T-cell (primary cell): ENCODE data around the gene ACER3. TPM values are rescaled to one million over a fixed set of nuclear protein-coding genes. Genes with fewer than 3 reads are reported as not detected.

Experiments used
- ATAC-seq, 4 experiments: fragments of 200-7000 bp in 3 of 4; fragments of 150-1000 bp in 1 of 4; cut with Tn5 transposase; replicated peaks in 1 of 4; 1 replicate in 3 of 4; 2 replicates in 1 of 4; pipeline ENCODE4 v1.10.0; 2021; ENCODE audit warnings: moderate library complexity in 3 of 4, mild to moderate bottlenecking in 2 of 4, moderate number of reproducible peaks in 1 of 4
- CTCF ChIA-PET, 2 donors: fragments of 300-600 bp; sonication (Branson Sonifier 250); formaldehyde crosslinking; loops; one replicate each; lab custom pipeline; 2022; ENCODE audit warnings: antibody characterized with exemption in 2 of 2; lab: Charles Lee
- POLR2A ChIA-PET, 2 donors: fragments of 300-600 bp; sonication (Branson Sonifier 250); formaldehyde crosslinking; loops; one replicate each; lab custom pipeline; 2022; ENCODE audit warnings: antibody characterized with exemption in 2 of 2; lab: Charles Lee
- DNase-seq, 35 experiments: peaks; one replicate each; pipeline versions ENCODE4 v3.0.0 to v3.0.0-alpha.2; 2013 to 2023
- H3K27ac ChIP-seq: one replicate; pipeline ENCODE4 v1.5.1; 2013; ENCODE audit warnings: low read length
- H3K27me3 ChIP-seq, 2 experiments: replicated peaks in 1 of 2; 1 replicate in 1 of 2; 2 replicates in 1 of 2; pipeline versions ENCODE4 v1.6.1 to v1.7.0; 2013; ENCODE audit warnings: low read length in 1 of 2, mixed read lengths in 1 of 2; ENCODE audit not compliant: control insufficient read depth in 2 of 2, insufficient read depth in 2 of 2; ENCODE audit errors: extremely low read depth in 1 of 2
- H3K36me3 ChIP-seq, 2 donors: 1 replicate in 1 of 2; 2 replicates in 1 of 2; pipeline versions ENCODE4 v1.6.1 to v1.7.0; 2013; ENCODE audit warnings: low read length in 1 of 2; ENCODE audit not compliant: control insufficient read depth in 2 of 2, insufficient read depth in 1 of 2; ENCODE audit errors: extremely low read depth in 1 of 2
- H3K4me1 ChIP-seq, 2 experiments: 1 replicate in 1 of 2; 2 replicates in 1 of 2; pipeline versions ENCODE4 v1.6.1 to v1.7.0; 2013; ENCODE audit warnings: low read length in 2 of 2, mixed read lengths in 1 of 2; ENCODE audit not compliant: insufficient read depth in 2 of 2, control insufficient read depth in 1 of 2; ENCODE audit errors: extremely low read depth in 1 of 2
- H3K4me3 ChIP-seq, 2 donors: 1 replicate in 1 of 2; 2 replicates in 1 of 2; pipeline versions ENCODE4 v1.5.1 to v1.7.0; 2013; ENCODE audit warnings: mild to moderate bottlenecking in 2 of 2, low read length in 1 of 2, moderate library complexity in 1 of 2; ENCODE audit not compliant: control insufficient read depth in 1 of 2; ENCODE audit errors: extremely low read depth in 1 of 2
- H3K9me3 ChIP-seq: 2 replicates; pipeline ENCODE4 v1.7.0; 2013
- H3K27ac Mint-ChIP-seq, 2 donors: one replicate each; pipeline ENCODE4 v1.8.0; 2020 to 2021; ENCODE audit warnings: mild to moderate bottlenecking in 2 of 2, mixed read lengths in 2 of 2
- H3K27me3 Mint-ChIP-seq, 2 donors: one replicate each; pipeline ENCODE4 v1.8.0; 2021 to 2022; ENCODE audit warnings: mixed read lengths in 2 of 2
- H3K36me3 Mint-ChIP-seq: one replicate; pipeline ENCODE4 v1.8.0; 2021; ENCODE audit warnings: mixed read lengths
- H3K4me1 Mint-ChIP-seq, 3 donors: one replicate each; pipeline ENCODE4 v1.8.0; 2020 to 2022; ENCODE audit warnings: mixed read lengths in 3 of 3, mild to moderate bottlenecking in 1 of 3
- H3K4me3 Mint-ChIP-seq, 3 donors: one replicate each; pipeline ENCODE4 v1.8.0; 2020 to 2022; ENCODE audit warnings: mild to moderate bottlenecking in 3 of 3, mixed read lengths in 3 of 3, moderate library complexity in 3 of 3
- H3K9me3 Mint-ChIP-seq, 3 donors: one replicate each; pipeline ENCODE4 v1.8.0; 2020 to 2022; ENCODE audit warnings: mixed read lengths in 3 of 3
- WGBS: methylation state at CpG from one replicate; pipeline ENCODE4 v1.1.5; 2013; ENCODE audit warnings: missing lambda C conversion rate; ENCODE audit not compliant: insufficient coverage; 5-methylcytosine and 5-hydroxymethylcytosine counted together
- total RNA-seq, 35 experiments: library from RNA in 6 of 35; stranded (reverse) in 6 of 35; fragments of 120-200 nt in 1 of 35; gene quantifications; one replicate each; pipeline versions ENCODE4 v1.2.1 to v1.2.4 and lab custom pipeline; 2013 to 2026

Gene ACER3
- total RNA-seq, 5 donors from 2014 or later (not counting 1 experiment from before 2014, with no cell fraction given) = 4.3 to 9.0 (median 5.2) TPM

GRCh38 chr11:76878014-76878413 is 17.3 kb downstream of the ACER3 start:
- Histone ChIP-seq H3K4me3 (no peak overlapping the region), H3K27ac (no peak overlapping the region), H3K4me1 (no peaks in the 10 kb centered on the region), H3K9me3 (no peaks in the 10 kb centered on the region), H3K27me3 (no peaks in the 10 kb centered on the region), H3K36me3 (no peaks in the 10 kb centered on the region)
- Mint-ChIP-seq H3K4me1 (peaks cover 0 to 12% (median 1%) of the 10 kb centered on the region in 3 donors), H3K27ac (no peak overlapping the region), H3K9me3 (no peaks in the 10 kb centered on the region), H3K4me3 (no peak overlapping the region), H3K27me3 (no peaks in the 10 kb centered on the region), H3K36me3 (peaks cover 9% of the 10 kb centered on the region)
- ChIA-PET POLR2A (interaction anchor here in 1 of 2 donors (0.7 kb wide), 1 partner anchor 11 kb away, joined by 3 read pairs; no protein-coding TSS in a partner anchor), CTCF (interaction anchor here in 1 of 2 donors (0.6 kb wide), 1 partner anchor 22 kb away, joined by 5 read pairs; no protein-coding TSS in a partner anchor)
- ATAC-seq = no peak
- no CpG with 5 or more reads among the region's 2 CpGs for WGBS
- no peak for DNase-seq

- WGBS = 100% methylated on average over 1 of the region's 2 CpGs
- H3K27me3 Mint-ChIP-seq = no peaks in the 10 kb centered on the region
- no peak overlapping the region for H3K4me3 Mint-ChIP-seq
- Histone ChIP-seq H3K27me3 (no peaks in the 10 kb centered on the region), H3K4me3 (no peak overlapping the region), H3K9me3 (no peaks in the 10 kb centered on the region), H3K36me3 (no peaks in the 10 kb centered on the region), H3K27ac (no peak overlapping the region), H3K4me1 (no peaks in the 10 kb centered on the region)
- ChIA-PET CTCF (interaction anchor here in 1 of 2 donors (2.6 kb wide), 1 partner anchor 40 kb away, joined by 8 read pairs; no protein-coding TSS in a partner anchor), POLR2A (no interaction called here)
- no peak for ATAC-seq
- H3K27ac Mint-ChIP-seq = no peak overlapping the region
- no peaks in the 10 kb centered on the region for H3K9me3 Mint-ChIP-seq
- peaks cover 14% of the 10 kb centered on the region for H3K36me3 Mint-ChIP-seq
- DNase-seq = no peak
- peaks cover 1 to 24% (median 3%) of the 10 kb centered on the region in 3 donors for H3K4me1 Mint-ChIP-seq
These were observed 19.6 kb downstream of the ACER3 start for GRCh38 chr11:76880314-76880713.

DNA sequence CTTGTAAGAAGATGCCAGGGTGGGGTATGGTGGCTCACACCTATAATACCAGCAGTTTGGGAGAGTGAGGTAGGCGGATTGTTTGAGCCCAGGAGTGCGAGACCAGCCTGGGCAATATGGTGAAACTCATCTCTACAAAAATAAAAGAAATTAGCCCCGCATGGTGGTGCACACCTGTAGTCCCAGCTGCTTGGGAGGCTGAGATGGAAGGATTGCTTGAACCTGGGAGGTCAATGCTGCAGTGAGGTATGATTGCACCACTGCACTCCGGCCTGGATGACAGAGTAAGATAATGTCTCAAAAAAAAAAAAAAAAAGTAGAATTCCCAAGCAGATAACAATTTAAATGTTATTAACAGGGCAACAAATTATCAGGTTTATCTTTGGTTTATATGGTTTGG is 20.2 kb downstream of the ACER3 start:
- ChIA-PET POLR2A (interaction anchor here in 1 of 2 donors (0.5 to 0.7 kb wide), 2 partner anchors 36 to 1923 kb away, joined by 3 read pairs; no protein-coding TSS in a partner anchor), CTCF (interaction anchor here (0.7 to 2.6 kb wide), 3 partner anchors 16 to 73 kb away, joined by 3 to 9 read pairs (median 8); no protein-coding TSS in a partner anchor)
- H3K27me3 ChIP-seq = no peaks in the 10 kb centered on the region
- H3K36me3 ChIP-seq = no peaks in the 10 kb centered on the region
- H3K4me1 Mint-ChIP-seq = peaks cover 6 to 30% (median 8%) of the 10 kb centered on the region in 3 donors
- no peak overlapping the region for H3K4me3 Mint-ChIP-seq
- H3K4me3 ChIP-seq = no peak overlapping the region
- no peak overlapping the region for H3K27ac Mint-ChIP-seq
- no peak overlapping the region for H3K27ac ChIP-seq
- WGBS = no CpG with 5 or more reads among the region's 4 CpGs
- no peaks in the 10 kb centered on the region for H3K4me1 ChIP-seq
- H3K9me3 ChIP-seq = no peaks in the 10 kb centered on the region
- H3K27me3 Mint-ChIP-seq = no peaks in the 10 kb centered on the region
- DNase-seq = no peak
- no peak for ATAC-seq
- H3K36me3 Mint-ChIP-seq = peaks cover 14% of the 10 kb centered on the region
- no peaks in the 10 kb centered on the region for H3K9me3 Mint-ChIP-seq

GRCh38 chr11:76885390-76886097 is 24.8 kb downstream of the ACER3 start:
- ATAC-seq = no peak
- no peak overlapping the region for H3K27ac Mint-ChIP-seq
- H3K4me1 ChIP-seq = no peaks in the 10 kb centered on the region

DNA sequence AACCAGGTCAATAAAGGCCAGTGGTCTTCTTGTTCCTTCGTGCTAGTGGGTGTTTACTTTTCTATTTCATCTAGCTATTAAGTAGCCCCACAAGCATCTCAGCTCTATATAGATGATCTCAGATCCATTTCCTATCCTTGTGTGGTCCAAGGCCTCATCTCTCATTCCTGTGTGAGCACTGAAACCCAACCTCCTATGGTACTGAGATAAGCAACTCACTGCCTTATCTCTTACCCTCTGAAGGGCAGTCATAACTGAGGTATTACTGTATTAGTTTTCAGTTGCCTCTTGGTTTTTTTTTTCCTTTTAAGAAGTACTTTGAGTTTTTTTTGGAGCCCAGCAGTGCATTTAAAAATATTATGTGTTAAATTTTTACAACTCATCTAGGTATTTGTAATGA is 28.3 kb downstream of the ACER3 start:
- H3K27me3 Mint-ChIP-seq = no peaks in the 10 kb centered on the region
- peaks cover 6 to 20% (median 8%) of the 10 kb centered on the region in 3 donors for H3K4me1 Mint-ChIP-seq
- Histone ChIP-seq H3K27me3 (no peaks in the 10 kb centered on the region), H3K9me3 (no peaks in the 10 kb centered on the region), H3K4me1 (no peaks in the 10 kb centered on the region), H3K27ac (no peak overlapping the region), H3K36me3 (no peaks in the 10 kb centered on the region), H3K4me3 (no peak overlapping the region)
- ATAC-seq (no peak), DNase-seq (no peak)
- no CpG with 5 or more reads among the region's 1 CpG for WGBS
- H3K27ac Mint-ChIP-seq = no peak overlapping the region
- H3K4me3 Mint-ChIP-seq = no peak overlapping the region
- peaks cover 1% of the 10 kb centered on the region for H3K36me3 Mint-ChIP-seq
- ChIA-PET POLR2A (no interaction called here), CTCF (interaction anchor here in 1 of 2 donors (0.9 kb wide), 1 partner anchor 29 kb away, joined by 3 read pairs; no protein-coding TSS in a partner anchor)
- H3K9me3 Mint-ChIP-seq = no peaks in the 10 kb centered on the region

More at GRCh38 chr11:76885390-76886097, 24.8 kb downstream of the ACER3 start:
- Histone ChIP-seq H3K4me3 (no peak overlapping the region), H3K27ac (no peak overlapping the region), H3K27me3 (no peaks in the 10 kb centered on the region), H3K36me3 (no peaks in the 10 kb centered on the region), H3K9me3 (no peaks in the 10 kb centered on the region)
- POLR2A ChIA-PET = no interaction called here
- Mint-ChIP-seq H3K27me3 (no peaks in the 10 kb centered on the region), H3K9me3 (no peaks in the 10 kb centered on the region), H3K4me3 (no peak overlapping the region), H3K36me3 (peaks cover 5% of the 10 kb centered on the region), H3K4me1 (peaks cover 6 to 28% (median 8%) of the 10 kb centered on the region in 3 donors)
- CTCF ChIA-PET = no interaction called here
- 73% methylated on average over 4 of the region's 9 CpGs for WGBS
- no peak for DNase-seq

DNA sequence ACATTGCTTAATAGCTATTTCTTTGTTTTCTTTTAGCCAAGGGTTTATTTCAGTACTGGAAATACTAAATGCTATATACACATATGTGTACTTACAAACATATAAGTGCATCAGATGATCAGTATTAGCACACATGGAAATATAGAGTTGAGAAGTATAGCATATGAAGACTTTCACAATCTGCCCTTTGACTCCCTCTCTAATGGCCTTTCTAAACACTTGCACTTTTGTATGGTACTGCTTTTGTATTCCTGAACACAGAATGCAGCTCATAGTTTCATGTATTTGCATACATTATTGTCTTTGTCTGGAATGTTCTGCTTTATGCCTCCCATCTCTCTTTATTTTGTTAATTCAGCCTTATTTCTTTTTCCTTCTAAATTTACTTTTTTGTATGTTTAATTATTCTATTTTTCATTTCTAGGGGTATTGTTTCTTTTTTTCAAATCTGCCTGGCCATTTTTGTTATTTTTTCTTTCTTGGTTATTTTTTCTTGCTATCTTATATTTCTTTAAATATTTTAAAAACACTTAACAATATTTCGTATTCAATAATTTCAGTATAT is 28.8 kb downstream of the ACER3 start:
- CTCF ChIA-PET = interaction anchor here in 1 of 2 donors (0.9 kb wide), 1 partner anchor 29 kb away, joined by 3 read pairs; no protein-coding TSS in a partner anchor
- no peak for ATAC-seq

More for the DNA sequence above, 28.8 kb downstream of the ACER3 start:
- Mint-ChIP-seq H3K4me3 (no peak overlapping the region), H3K27ac (no peak overlapping the region), H3K36me3 (no peaks in the 10 kb centered on the region), H3K4me1 (peaks cover 6 to 15% (median 8%) of the 10 kb centered on the region in 3 donors), H3K9me3 (no peaks in the 10 kb centered on the region), H3K27me3 (no peaks in the 10 kb centered on the region)
- no CpG with 5 or more reads among the region's 1 CpG for WGBS
- Histone ChIP-seq H3K4me3 (no peak overlapping the region), H3K4me1 (no peaks in the 10 kb centered on the region), H3K27me3 (no peaks in the 10 kb centered on the region), H3K27ac (no peak overlapping the region), H3K9me3 (no peaks in the 10 kb centered on the region), H3K36me3 (no peaks in the 10 kb centered on the region)
- no peak for DNase-seq
- POLR2A ChIA-PET = no interaction called here
